Measurements from ENCODE around the gene LZTFL1.

The LZTFL1 gene

GRCh38 chr3:45807681-45808540, 34.0 kb downstream of the LZTFL1 start:
- DNase-seq (ENCODE audit: low spot score) = no peak

- no peak for DNase-seq (ENCODE audit: low spot score)
Measured at GRCh38 chr3:45807133-45807532, 34.8 kb downstream of the LZTFL1 start.

- no peak for DNase-seq (ENCODE audit: low spot score)
Measured at GRCh38 chr3:45806072-45806471, 35.8 kb downstream of the LZTFL1 start.

GRCh38 chr3:45803252-45803935, 38.5 kb downstream of the LZTFL1 start:
- DNase-seq (ENCODE audit: low spot score) = no peak

GRCh38 chr3:45802146-45802545, 39.8 kb downstream of the LZTFL1 start:
- no peak for DNase-seq (ENCODE audit: low spot score)

GRCh38 chr3:45800611-45801010, 41.3 kb downstream of the LZTFL1 start:
- DNase-seq (ENCODE audit: low spot score) = no peak

- no peak for DNase-seq (ENCODE audit: low spot score)
Measured at GRCh38 chr3:45799586-45799985, 42.3 kb downstream of the LZTFL1 start.

GRCh38 chr3:45798034-45798433, 43.9 kb downstream of the LZTFL1 start:
- no peak for DNase-seq (ENCODE audit: low spot score)

GRCh38 chr3:45796902-45797637, 44.8 kb downstream of the LZTFL1 start:
- DNase-seq (ENCODE audit: low spot score) = no peak

GRCh38 chr3:45795882-45796765, 45.8 kb downstream of the LZTFL1 start, which contains the start of gene SLC6A20:
TSS of gene SLC6A20 (minus strand) at chr3:45796536. CDS start at chr3:45796419, 117 bp downstream.
- DNase-seq (ENCODE audit: low spot score) = no peak

- no peak for DNase-seq (ENCODE audit: low spot score)
Measured at GRCh38 chr3:45795509-45795881, 46.4 kb downstream of the LZTFL1 start.

- DNase-seq (ENCODE audit: low spot score) = no peak
Measured at GRCh38 chr3:45794660-45795059, 47.3 kb downstream of the LZTFL1 start.

GRCh38 chr3:45794177-45794560, 47.8 kb downstream of the LZTFL1 start:
- no peak for DNase-seq (ENCODE audit: low spot score)

- no peak for DNase-seq (ENCODE audit: low spot score)
Measured at GRCh38 chr3:45793482-45794176, 48.3 kb downstream of the LZTFL1 start.

- no peak for DNase-seq (ENCODE audit: low spot score)
Measured at GRCh38 chr3:45792516-45793172, 49.3 kb downstream of the LZTFL1 start.

GRCh38 chr3:45792036-45792435, 49.9 kb downstream of the LZTFL1 start:
- DNase-seq (ENCODE audit: low spot score) = no peak

- DNase-seq (ENCODE audit: low spot score) = no peak
Measured at GRCh38 chr3:45790596-45790995, 51.3 kb downstream of the LZTFL1 start.

GRCh38 chr3:45789235-45789812, 52.6 kb downstream of the LZTFL1 start:
- no peak for DNase-seq (ENCODE audit: low spot score)

- no peak for DNase-seq (ENCODE audit: low spot score)
Measured at GRCh38 chr3:45787551-45787950, 54.4 kb downstream of the LZTFL1 start.
